ENCODE measurements around the gene C3orf38. TPM values are rescaled to one million over a fixed set of nuclear protein-coding genes. Genes with fewer than 3 reads are reported as not detected.
"Not testable (repeated sequence)": the region's sequence is repeated elsewhere in the genome, so short reads cannot be mapped to it uniquely, and the experiment has no call there.

Gene C3orf38
- 10 to 100 TPM; 21.8 to 24.4 TPM for total RNA-seq

DNA sequence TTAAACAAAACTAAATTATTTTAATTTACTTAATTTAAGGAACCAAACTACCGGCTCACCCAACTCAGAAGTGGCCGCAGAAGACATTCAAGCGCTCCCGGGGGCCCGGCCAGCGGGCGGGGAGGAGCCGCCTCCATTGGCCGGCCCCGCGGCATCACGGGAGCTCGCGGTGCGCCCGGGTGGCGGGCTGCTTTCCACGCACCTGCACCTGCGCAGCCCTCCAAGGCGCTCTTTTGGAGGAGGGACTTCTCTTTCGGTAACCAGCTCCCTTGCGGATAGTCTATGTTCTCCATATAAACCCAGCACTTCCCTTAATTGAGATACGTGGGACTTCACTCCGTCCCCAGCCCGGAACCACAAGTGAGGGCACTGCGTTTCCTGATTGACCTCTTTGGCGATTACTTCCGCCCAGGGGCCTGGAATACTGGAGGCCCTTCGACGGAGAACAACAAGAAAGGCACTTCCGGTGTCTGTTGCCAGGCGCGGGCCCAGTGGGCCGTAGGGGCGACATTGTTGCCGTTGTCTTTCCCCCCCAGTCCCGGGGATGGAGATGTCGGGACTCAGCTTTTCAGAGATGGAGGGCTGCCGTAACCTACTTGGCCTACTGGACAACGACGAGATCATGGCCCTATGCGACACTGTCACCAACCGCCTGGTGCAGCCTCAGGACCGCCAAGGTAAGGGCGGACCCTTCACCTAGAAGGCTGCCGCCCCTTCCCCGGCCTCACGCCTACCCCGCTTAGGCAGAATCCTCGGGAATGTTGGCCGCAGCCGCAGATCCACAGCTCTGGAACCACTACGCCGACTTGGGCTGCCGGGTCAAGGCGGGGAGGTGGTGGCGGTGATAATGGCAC is at the start of gene C3orf38:
TSS of gene C3orf38 (plus strand) at position 451 of the 854 bp plus-strand sequence. CDS start at position 545, 94 bp downstream.
- ATAC-seq (peak; percentile 90 to 93), DNase-seq (ENCODE audit: low spot score in 2 of 2) (peak; percentile 77 to 84)
- Mint-ChIP-seq H3K36me3 (peaks cover 14 to 34% of the 10 kb centered on the region in 2 donors), H3K9me3 (no peaks in the 10 kb centered on the region), H3K27ac (peak within 1 kb of the TSS; percentile 98)

DNA sequence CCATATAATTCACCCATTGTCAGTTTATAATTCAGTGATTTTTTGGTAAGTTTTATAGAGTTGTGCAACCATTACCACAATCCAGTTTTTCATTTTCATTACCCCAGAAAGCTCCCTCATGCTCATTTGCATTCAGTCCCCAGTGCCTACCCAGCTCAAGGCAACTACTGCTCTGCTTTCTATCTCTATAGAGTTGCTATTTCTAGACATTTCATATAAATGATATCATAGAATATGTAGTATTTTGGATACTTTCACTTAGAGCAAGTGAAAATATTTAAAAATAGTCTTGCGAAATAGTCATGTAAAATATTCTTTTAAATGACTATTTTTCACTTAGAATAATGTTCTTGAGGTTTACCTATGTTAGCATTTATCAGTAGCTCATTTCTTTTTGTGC is 48.6 kb upstream of the C3orf38 start:
- peaks cover 43 to 59% of the 10 kb centered on the region in 2 donors for H3K36me3 Mint-ChIP-seq
- no peak overlapping the region for H3K27ac Mint-ChIP-seq
- no peak for DNase-seq (ENCODE audit: low spot score in 2 of 2)
- ATAC-seq, result no peak
- peaks cover 11 to 27% of the 10 kb centered on the region in 2 donors for H3K9me3 Mint-ChIP-seq

DNA sequence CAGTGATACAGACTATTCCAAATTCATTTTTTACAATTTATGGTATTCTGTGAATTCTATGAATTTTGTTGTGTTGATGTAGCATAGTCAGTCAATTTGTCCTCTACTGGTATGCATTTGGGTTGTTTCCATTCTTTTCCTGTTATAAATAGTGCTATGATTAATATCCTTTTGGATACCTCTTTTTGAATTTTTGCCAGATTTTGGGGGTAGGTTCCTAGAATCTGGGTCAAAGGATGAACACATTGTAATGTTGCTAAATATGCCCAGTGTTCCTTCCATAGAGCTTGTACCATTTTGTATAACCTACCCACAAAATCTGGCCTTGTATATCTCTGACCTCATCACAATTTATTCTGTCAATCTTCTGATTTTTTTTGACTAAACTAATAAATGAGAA is 44.4 kb upstream of the C3orf38 start:
- Mint-ChIP-seq H3K9me3 (peaks cover 4 to 14% of the 10 kb centered on the region in 2 donors), H3K36me3 (peaks cover 13 to 36% of the 10 kb centered on the region in 2 donors), H3K27ac (no peak overlapping the region)
- DNase-seq (ENCODE audit: low spot score in 2 of 2), result no peak
- ATAC-seq, result no peak

DNA sequence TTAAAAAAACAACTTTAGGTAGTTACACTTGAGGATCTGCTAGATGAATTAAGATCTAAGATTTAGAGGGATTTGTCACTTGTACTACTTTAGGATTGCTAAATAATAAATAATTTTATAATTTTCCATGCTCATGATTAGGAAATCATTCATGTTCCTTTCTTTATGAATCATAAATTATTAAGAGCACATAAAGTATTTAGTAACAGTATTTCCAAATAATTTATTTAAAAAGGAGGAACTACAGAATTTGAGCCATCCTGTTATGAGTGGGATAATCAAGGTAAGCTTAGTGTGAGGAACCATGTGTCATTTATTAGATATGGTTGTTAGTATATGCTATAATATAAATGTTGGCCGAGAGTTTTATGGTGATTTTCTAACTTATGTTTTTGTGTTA is 37.5 kb upstream of the C3orf38 start:
- ATAC-seq, result no peak
- Mint-ChIP-seq H3K36me3 (peaks cover 0 to 14% of the 10 kb centered on the region in 2 donors), H3K9me3 (no peaks in the 10 kb centered on the region), H3K27ac (no peak overlapping the region)
- no peak for DNase-seq (ENCODE audit: low spot score in 2 of 2)

DNA sequence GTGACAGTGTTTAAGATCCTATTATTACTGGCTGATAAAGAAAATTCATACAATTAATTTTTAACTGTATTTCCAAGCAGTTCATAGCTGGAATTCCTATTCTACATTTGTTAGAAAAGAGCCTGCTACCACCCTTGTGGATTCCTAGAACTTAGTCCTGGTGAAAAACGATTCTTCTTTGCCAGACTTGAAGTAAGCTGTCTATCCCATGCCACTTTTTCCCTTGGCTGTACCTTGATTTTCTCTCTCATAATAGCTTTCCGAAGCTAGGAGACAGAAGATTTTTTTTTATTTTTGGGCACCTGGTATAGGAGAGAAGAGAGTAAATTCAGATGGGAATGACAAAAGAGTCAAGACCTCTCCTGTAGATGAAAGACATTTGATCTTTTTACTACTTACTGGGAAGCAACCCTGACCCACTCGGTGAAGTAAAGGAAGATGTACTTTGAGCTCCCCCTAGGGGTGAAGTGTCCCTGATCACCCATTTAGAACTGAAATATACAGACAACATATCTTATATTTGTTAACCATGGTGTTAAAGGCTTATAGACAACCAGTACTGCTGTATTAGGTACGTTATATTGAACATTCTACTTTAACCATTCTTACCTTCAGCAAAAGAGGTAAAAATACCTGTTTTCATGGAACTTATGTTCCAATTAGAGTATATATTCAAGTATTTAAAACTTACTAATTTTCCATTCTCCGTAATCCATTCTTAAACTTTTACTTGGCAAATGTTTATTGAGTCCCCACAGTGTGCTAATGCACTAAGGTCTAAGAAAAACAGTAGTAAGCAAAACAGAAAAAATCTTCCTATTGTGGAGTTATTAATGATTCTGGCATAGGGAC is 36.2 kb upstream of the C3orf38 start:
- Mint-ChIP-seq H3K27ac (peak overlapping the region in 1 of 2 donors; percentile 67), H3K36me3 (peaks cover 6 to 25% of the 10 kb centered on the region in 2 donors), H3K9me3 (no peaks in the 10 kb centered on the region)
- peak; percentile 64 to 74 for ATAC-seq
- DNase-seq (ENCODE audit: low spot score in 2 of 2), result peak in 1 of 2 donors; percentile 56

DNA sequence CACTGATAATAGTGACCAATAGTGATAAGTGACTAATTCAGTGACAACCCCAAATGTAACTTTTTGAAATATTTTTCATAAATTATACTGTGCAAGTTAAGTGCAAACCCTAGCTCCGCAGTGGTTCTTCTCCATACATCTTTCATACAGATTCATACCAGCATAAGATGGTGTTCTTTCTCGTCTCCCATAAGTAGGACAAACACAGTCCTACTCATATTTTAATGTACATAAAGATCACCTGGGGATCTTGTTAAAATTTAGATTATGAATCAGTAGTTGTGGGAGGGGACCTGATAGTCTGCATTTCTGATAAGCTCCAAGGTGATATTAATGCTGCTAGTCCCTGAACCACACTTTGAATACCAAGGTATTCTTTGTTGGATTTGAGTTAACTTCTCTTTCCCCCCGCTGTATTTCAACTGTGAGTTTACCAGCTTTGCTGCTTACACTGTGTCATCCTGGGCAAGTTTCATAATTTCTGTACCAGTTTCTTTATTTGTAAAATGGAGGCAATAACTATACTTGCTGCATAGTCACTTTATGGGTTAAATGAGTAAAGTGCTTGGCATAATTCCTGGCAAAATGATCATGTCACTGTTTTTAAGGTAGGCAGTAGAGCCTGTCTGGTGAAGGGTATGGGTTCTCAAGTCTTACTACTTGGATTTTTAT is 34.7 kb upstream of the C3orf38 start:
- Mint-ChIP-seq H3K36me3 (peaks cover 7 to 26% of the 10 kb centered on the region in 2 donors), H3K9me3 (no peaks in the 10 kb centered on the region), H3K27ac (peak overlapping the region in 1 of 2 donors; percentile 16)
- DNase-seq (ENCODE audit: low spot score in 2 of 2) (no peak), ATAC-seq (peak; percentile 53 to 93)

DNA sequence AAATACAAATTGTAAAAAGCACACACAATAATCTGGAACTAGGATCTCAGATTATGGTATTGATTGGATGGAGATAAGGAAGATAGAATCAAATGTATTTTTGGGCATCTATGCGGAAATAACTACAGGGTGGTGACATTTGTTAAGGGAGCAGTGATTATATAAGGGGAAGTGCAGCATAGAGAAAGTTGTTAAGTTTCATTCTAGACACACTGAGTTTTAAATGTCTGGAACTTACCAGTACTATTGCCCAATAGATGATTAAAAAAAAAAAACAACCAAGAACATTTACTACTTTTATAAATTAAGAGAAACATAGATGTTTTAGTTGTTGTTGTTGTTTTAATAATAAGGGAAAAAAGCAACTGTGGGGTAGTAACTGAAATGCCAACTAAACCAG is 32.1 kb upstream of the C3orf38 start:
- DNase-seq (ENCODE audit: low spot score in 2 of 2) (no peak), ATAC-seq (no peak)

DNA sequence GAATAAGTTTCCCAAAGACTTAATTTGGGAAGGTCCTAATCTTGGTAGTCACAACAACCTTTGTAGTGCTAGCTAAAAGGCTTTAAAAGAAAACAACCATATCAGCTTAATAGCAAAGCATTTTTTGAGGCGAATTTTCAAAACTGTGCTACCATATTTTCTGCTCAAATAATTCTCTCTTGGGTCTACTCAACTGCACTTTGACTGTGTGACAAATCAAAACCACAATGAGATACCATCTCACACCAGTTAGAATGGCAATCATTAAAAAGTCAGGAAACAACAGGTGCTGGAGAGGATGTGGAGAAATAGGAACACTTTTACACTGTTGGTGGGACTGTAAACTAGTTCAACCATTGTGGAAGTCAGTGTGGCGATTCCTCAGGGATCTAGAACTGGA is 31.2 kb upstream of the C3orf38 start:
- peaks cover 7 to 26% of the 10 kb centered on the region in 2 donors for H3K36me3 Mint-ChIP-seq
- ATAC-seq; DNase-seq (ENCODE audit: low spot score in 2 of 2); H3K9me3 Mint-ChIP-seq; H3K27ac Mint-ChIP-seq: not testable (repeated sequence)

More for the DNA sequence above, 32.1 kb upstream of the C3orf38 start:
- H3K36me3 Mint-ChIP-seq, result peaks cover 7 to 26% of the 10 kb centered on the region in 2 donors
- no peaks in the 10 kb centered on the region for H3K9me3 Mint-ChIP-seq
- H3K27ac Mint-ChIP-seq, result no peak overlapping the region

DNA sequence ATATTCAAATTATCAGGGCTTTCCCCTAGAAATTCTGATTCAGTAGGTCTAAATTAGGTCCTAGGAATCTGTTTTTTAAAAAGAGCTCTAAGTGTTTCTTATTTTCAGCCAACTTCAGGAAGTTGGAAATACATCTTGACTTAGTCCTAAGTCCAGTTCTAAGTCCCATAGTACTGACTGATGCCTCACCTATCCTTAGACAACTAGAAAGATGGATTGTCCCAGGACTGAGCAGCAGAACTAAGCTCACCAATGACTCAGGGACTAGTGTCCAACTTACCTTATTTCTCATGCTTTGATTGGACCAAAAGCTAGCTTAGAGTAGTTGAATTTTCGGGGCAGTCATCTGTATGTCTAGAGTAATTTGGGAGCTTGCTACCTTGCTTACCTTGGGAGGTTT is 26.2 kb upstream of the C3orf38 start:
- Mint-ChIP-seq H3K36me3 (peaks cover under 1 to 1% of the 10 kb centered on the region in 2 donors), H3K9me3 (no peaks in the 10 kb centered on the region), H3K27ac (no peak overlapping the region)
- DNase-seq (ENCODE audit: low spot score in 2 of 2) (no peak), ATAC-seq (no peak)

DNA sequence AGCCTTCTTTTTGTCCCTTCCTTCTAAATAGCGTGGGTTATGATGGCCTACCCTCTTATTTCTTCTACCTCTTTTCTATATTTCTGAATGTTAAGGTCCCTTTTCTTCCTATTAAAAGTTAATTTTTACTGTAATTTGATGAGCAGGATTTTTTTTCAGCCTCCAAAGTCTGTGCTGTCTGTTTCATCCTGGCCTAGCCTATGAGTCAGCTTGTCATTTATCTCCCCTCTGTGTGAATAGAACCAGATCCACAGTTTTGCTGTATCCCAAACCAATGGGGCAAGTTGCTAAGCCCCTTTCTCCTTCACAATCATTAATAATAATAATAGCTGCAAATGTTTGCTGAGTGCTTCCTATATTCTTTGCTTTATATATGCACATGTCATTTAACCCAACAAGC is 18.1 kb upstream of the C3orf38 start:
- DNase-seq (ENCODE audit: low spot score in 2 of 2) (no peak), ATAC-seq (no peak)
- peaks cover 0 to 5% of the 10 kb centered on the region in 2 donors for H3K36me3 Mint-ChIP-seq
- H3K9me3 Mint-ChIP-seq, result no peaks in the 10 kb centered on the region
- H3K27ac Mint-ChIP-seq, result no peak overlapping the region

DNA sequence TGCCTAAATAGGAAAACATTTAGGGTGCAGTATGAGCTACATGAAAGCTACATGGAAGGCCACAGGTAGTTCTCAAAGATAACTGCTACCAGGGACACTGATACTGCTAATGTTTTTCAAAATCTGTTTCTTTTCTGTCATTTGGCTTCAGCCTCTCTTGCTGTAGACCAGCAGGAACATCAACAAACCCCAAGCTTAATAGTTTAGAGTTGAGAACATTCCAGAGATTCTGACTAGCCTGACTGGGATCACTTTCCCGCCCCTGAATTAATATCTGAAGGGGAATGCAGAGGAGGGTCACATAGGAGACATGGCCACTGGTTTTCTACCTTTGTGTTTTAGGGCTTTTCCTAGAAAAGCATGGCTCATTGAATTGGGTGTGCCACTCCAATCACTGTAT is 16.9 kb upstream of the C3orf38 start:
- Mint-ChIP-seq H3K36me3 (peaks cover 0 to 7% of the 10 kb centered on the region in 2 donors), H3K27ac (peak overlapping the region in 1 of 2 donors; percentile 63), H3K9me3 (no peaks in the 10 kb centered on the region)
- DNase-seq (ENCODE audit: low spot score in 2 of 2) (no peak), ATAC-seq (no peak)

DNA sequence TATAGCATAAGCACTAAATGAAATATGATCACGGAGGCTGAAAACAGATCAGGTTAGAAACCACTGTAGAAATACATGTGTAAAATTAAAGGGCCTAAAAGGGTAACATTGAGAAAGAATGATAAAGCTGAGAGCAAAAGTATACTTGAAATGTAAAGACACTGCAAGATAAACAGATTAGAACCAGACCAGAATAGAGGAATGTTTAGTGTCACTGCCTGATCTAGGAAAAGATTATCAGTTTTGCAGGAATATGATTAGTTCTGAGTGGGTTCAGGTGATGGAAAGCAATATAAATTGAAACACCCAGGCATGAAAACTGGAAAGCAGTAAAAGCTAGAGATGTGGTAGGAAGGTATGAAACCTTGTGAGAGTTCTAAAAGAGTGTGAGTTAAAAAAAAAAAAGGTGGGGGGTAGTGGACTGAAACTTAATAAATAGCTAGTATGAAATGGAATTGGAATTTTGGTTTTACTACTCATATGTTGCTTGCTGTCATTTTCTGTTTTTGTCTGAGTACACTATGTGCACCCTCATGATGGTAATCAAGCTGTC is 16.0 kb upstream of the C3orf38 start:
- no peaks in the 10 kb centered on the region for H3K9me3 Mint-ChIP-seq
- DNase-seq (ENCODE audit: low spot score in 2 of 2) (no peak), ATAC-seq (peak in 1 of 2 donors; percentile 76)
- H3K36me3 Mint-ChIP-seq, result peaks cover 2 to 7% of the 10 kb centered on the region in 2 donors
- H3K27ac Mint-ChIP-seq, result no peak overlapping the region

DNA sequence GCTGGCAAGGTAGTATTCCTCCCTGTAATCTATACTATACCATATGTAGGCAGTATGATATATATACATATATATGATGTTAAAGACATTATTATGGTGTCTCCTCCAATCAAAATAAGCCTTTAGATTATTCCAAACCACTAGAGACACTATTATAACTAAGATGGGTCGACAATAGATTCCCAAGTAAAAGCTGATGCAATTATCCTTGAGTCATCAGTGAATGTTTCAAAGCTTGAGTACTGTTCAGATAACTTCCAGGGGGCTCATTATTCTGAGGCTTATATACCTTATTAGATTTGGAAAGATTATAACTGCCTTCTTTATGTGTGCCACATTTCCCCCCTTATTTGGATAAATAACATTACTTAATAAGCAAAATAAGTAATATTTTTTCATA is 11.9 kb upstream of the C3orf38 start:
- H3K36me3 Mint-ChIP-seq, result peaks cover 10 to 23% of the 10 kb centered on the region in 2 donors
- no peaks in the 10 kb centered on the region for H3K9me3 Mint-ChIP-seq
- no peak overlapping the region for H3K27ac Mint-ChIP-seq
- ATAC-seq (no peak), DNase-seq (ENCODE audit: low spot score in 2 of 2) (no peak)

DNA sequence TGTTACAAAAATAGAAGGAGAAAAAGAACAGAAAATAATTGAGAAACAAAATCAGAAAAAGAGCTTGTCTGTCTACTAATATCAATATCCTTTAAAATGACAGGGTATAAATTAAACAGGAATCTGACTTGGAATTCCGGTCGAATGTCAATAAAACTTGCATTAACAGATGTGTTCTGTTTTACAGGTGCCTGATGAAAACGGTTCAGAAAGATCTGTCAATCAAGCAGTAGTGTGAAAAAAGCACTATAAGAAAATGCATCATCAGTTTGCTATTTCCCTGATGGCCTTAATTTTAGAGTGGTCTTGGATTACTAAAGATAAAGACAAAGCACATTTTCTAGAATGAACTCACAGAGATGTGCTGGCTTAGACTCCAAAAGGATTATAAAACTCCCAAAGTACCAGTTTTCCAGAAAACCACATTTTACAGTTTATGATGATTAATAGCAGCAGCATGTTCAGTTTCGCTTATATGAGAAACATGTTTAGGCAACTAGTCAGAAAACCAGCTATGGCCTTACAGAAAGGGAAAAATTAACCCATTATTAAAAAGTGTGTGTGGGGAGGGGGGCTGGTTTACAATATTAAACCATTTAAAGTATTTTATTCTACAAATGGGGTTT is 8.2 kb upstream of the C3orf38 start:
- DNase-seq (ENCODE audit: low spot score in 2 of 2) (no peak), ATAC-seq (no peak)
- no peak overlapping the region for H3K27ac Mint-ChIP-seq
- H3K36me3 Mint-ChIP-seq, result peaks cover 10 to 19% of the 10 kb centered on the region in 2 donors
- H3K9me3 Mint-ChIP-seq, result no peaks in the 10 kb centered on the region

DNA sequence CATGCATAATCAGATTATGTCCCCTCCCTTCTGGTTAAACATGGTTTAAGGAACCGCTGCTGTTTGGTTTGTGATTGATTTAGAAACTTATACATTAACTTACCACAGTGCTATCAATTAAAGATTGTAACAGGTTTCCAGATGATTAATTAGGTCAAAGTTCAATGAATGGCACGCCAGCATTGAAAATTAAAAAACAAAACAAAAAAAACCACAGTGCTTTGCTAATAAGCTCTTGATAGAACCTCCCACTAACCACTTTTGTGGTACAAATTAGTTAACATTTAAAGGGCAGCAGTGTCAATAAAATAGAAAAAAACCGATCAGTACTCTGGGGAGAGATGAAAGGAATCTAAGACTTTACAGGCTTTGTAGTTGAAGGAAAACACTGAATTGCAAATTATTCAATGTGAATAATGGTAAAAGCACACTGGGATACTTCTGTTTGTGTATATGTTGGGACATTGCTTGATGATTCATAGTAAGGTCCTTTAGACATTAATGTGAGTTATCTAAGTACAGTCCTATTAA is 7.6 kb upstream of the C3orf38 start:
- ATAC-seq (no peak), DNase-seq (ENCODE audit: low spot score in 2 of 2) (no peak)
- H3K27ac Mint-ChIP-seq, result peak overlapping the region in 1 of 2 donors; percentile 26
- H3K9me3 Mint-ChIP-seq, result no peaks in the 10 kb centered on the region
- peaks cover 10 to 21% of the 10 kb centered on the region in 2 donors for H3K36me3 Mint-ChIP-seq

DNA sequence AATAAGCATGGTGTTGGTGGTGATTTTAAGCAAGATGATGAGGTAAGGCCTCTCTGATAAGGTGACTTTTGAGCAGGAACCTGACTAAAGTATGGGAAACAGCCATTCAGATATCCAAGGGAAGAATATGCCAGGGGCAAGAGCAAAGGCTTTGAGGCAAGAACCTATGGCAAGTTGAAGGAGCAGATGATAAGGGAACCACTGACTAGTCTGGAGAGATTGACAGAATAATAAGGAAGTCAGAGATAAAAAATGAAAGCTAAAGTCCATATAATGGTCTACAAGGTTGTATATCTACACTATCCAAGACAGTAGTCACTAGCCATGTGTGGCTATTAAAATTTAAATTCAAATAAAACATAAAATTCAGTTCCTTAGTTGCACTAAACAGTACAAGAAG is 2.5 kb upstream of the C3orf38 start:
- ATAC-seq, result no peak

More for the DNA sequence above, 2.5 kb upstream of the C3orf38 start:
- no peak overlapping the region for H3K27ac Mint-ChIP-seq
- no peaks in the 10 kb centered on the region for H3K9me3 Mint-ChIP-seq
- peaks cover 14 to 25% of the 10 kb centered on the region in 2 donors for H3K36me3 Mint-ChIP-seq
- no peak for DNase-seq (ENCODE audit: low spot score in 2 of 2)
